GM21529 (cell line): ENCODE measurements around the gene LRRC3.
"Not testable (repeated sequence)": the region's sequence is repeated elsewhere in the genome, so short reads cannot be mapped to it uniquely, and the experiment has no call there.

ENCODE experiments used
- ATAC-seq: cut with Tn5 transposase; IDR thresholded peaks from one replicate; pipeline ENCODE4 v1.9.1; 2021; ENCODE audit not compliant: unreplicated experiment

Gene LRRC3

GRCh38 chr21:44454747-44455523 is at the start of gene LRRC3:
Gene LRRC3, plus strand, starts transcription at chr21:44455510. Its CDS starts 1,135 bp downstream, at chr21:44456645.
- no peak for ATAC-seq

GRCh38 chr21:44405948-44406872 is 49.1 kb upstream of the LRRC3 start:
- no peak for ATAC-seq

GRCh38 chr21:44406953-44407352 is 48.4 kb upstream of the LRRC3 start:
- no peak for ATAC-seq

GRCh38 chr21:44407493-44407892 is 47.8 kb upstream of the LRRC3 start:
- no peak for ATAC-seq

GRCh38 chr21:44408226-44408625 is 47.1 kb upstream of the LRRC3 start:
- ATAC-seq: no peak

- ATAC-seq: no peak
These were observed 41.6 kb upstream of the LRRC3 start for GRCh38 chr21:44413566-44414290.

- ATAC-seq: no peak
These were observed 40.8 kb upstream of the LRRC3 start for GRCh38 chr21:44414291-44415072.

GRCh38 chr21:44415073-44416025 is 40.0 kb upstream of the LRRC3 start:
- no peak for ATAC-seq

GRCh38 chr21:44416193-44416592 is 39.1 kb upstream of the LRRC3 start:
- no peak for ATAC-seq

- not testable (repeated sequence) for ATAC-seq
These were observed 37.6 kb upstream of the LRRC3 start for GRCh38 chr21:44417621-44418107.

GRCh38 chr21:44418108-44418875 is 37.0 kb upstream of the LRRC3 start:
- ATAC-seq: no peak

GRCh38 chr21:44418876-44419230 is 36.5 kb upstream of the LRRC3 start:
- ATAC-seq: no peak

GRCh38 chr21:44419679-44420078 is 35.6 kb upstream of the LRRC3 start:
- ATAC-seq: no peak

- no peak for ATAC-seq
These were observed 34.7 kb upstream of the LRRC3 start for GRCh38 chr21:44420416-44421205.

GRCh38 chr21:44421901-44422840 is 33.1 kb upstream of the LRRC3 start:
- no peak for ATAC-seq

- no peak for ATAC-seq
These were observed 31.9 kb upstream of the LRRC3 start for GRCh38 chr21:44423312-44423821.
